CD4-positive, CD25-positive, alpha-beta regulatory T cell (primary cell): ENCODE results near the gene C21orf91. TPM values are rescaled to one million over a fixed set of nuclear protein-coding genes. Genes with fewer than 3 reads are reported as not detected.

Experiments
- ATAC-seq, 2 donors: fragments of 150-1000 bp; cut with Tn5 transposase; one replicate each; pipeline ENCODE4 v1.10.0; 2021; ENCODE audit warnings: low read depth in 2 of 2, moderate number of reproducible peaks in 2 of 2, moderate library complexity in 1 of 2
- DNase-seq, 3 donors: peaks; one replicate each; pipeline versions ENCODE4 v3.0.0 to v3.0.0-alpha.2; 2012 to 2022; ENCODE audit warnings: mixed read lengths in 1 of 3
- H3K27ac ChIP-seq: one replicate; pipeline ENCODE4 v1.7.0; 2013; ENCODE audit warnings: mild to moderate bottlenecking, low read length; ENCODE audit not compliant: insufficient read depth, poor library complexity, severe bottlenecking
- H3K27me3 ChIP-seq: one replicate; pipeline ENCODE4 v1.7.0; 2013; ENCODE audit warnings: low read length; ENCODE audit not compliant: control insufficient read depth, insufficient read depth
- H3K36me3 ChIP-seq: one replicate; pipeline ENCODE4 v1.7.0; 2013; ENCODE audit warnings: mild to moderate bottlenecking, low read length, moderate library complexity; ENCODE audit not compliant: control insufficient read depth, insufficient read depth
- H3K4me1 ChIP-seq: 2 replicates; pipeline ENCODE4 v1.7.0; 2013; ENCODE audit warnings: mild to moderate bottlenecking, low read length; ENCODE audit not compliant: insufficient read depth, control insufficient read depth, poor library complexity, severe bottlenecking
- H3K4me3 ChIP-seq: one replicate; pipeline ENCODE4 v1.7.0; 2013; ENCODE audit warnings: low read depth, mild to moderate bottlenecking, low read length, moderate library complexity
- H3K9me3 ChIP-seq, 2 experiments: 1 replicate in 1 of 2; 2 replicates in 1 of 2; pipeline ENCODE4 v1.7.0; 2013; ENCODE audit warnings: low read length in 2 of 2, mild to moderate bottlenecking in 1 of 2, moderate library complexity in 1 of 2; ENCODE audit not compliant: control insufficient read depth in 2 of 2
- H3K27ac Mint-ChIP-seq, 3 donors: one replicate each; pipeline ENCODE4 v1.8.0; 2020 to 2022; ENCODE audit warnings: mild to moderate bottlenecking in 3 of 3, mixed read lengths in 3 of 3, moderate library complexity in 2 of 3
- H3K27me3 Mint-ChIP-seq: one replicate; pipeline ENCODE4 v1.8.0; 2022; ENCODE audit warnings: mild to moderate bottlenecking, mixed read lengths
- H3K36me3 Mint-ChIP-seq: one replicate; pipeline ENCODE4 v1.8.0; 2020; ENCODE audit warnings: mixed read lengths
- H3K4me1 Mint-ChIP-seq, 4 donors: one replicate each; pipeline ENCODE4 v1.8.0; 2020 to 2022; ENCODE audit warnings: mixed read lengths in 4 of 4, mild to moderate bottlenecking in 1 of 4
- H3K4me3 Mint-ChIP-seq, 4 donors: one replicate each; pipeline ENCODE4 v1.8.0; 2020 to 2022; ENCODE audit warnings: mild to moderate bottlenecking in 4 of 4, mixed read lengths in 4 of 4, moderate library complexity in 3 of 4
- H3K9me3 Mint-ChIP-seq, 7 donors: one replicate each; pipeline ENCODE4 v1.8.0; 2020 to 2022; ENCODE audit warnings: mixed read lengths in 7 of 7, mild to moderate bottlenecking in 3 of 7, moderate library complexity in 2 of 7
- polyA plus RNA-seq, 4 donors: library from polyadenylated mRNA; unstranded; fragments of 300-500 nt; fragmentation: Illumina TruSeq; gene quantifications; one replicate each; pipeline ENCODE4 v1.2.3, GENCODE V29; 2021
- total RNA-seq: library from RNA; stranded (reverse); gene quantifications from one replicate; pipeline ENCODE4 v1.2.3, GENCODE V29; 2022

C21orf91 gene
- total and polyA plus RNA-seq, 5 donors from 2014 or later, result 59.3 to 74.6 (median 67.8) TPM

DNA sequence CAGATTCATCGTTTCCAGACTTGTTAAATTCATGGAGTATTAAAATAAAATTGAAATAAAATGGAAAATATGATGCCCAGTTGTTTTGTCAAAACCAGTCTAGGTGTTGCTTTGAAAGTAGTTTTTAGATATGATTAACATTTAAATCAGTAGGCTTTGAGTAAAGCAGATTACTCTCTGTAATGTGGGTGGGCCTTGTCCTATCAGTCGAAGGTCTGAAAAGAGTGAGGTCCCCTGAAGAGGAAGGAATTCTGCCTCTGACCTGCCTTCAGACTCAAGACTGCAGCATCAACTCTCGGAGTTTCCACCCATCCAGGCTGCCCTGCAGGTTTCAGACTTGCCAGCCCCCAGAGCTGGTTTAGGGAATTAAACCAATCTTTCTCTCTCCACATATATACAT lies 36.2 kb downstream of the C21orf91 start:
- H3K27ac ChIP-seq, result peak overlapping the region; percentile 86
- Mint-ChIP-seq H3K4me1 (peaks cover 53 to 91% (median 76%) of the 10 kb centered on the region in 4 donors), H3K9me3 (peaks cover 0 to 2% (median 0%) of the 10 kb centered on the region in 7 donors), H3K36me3 (peaks cover 23% of the 10 kb centered on the region), H3K27me3 (no peaks in the 10 kb centered on the region), H3K4me3 (peak overlapping the region in 3 of 4 donors; percentile 81 to 86 (median 84)), H3K27ac (peak overlapping the region; percentile 93 to 97 (median 95))
- no peaks in the 10 kb centered on the region for H3K27me3 ChIP-seq
- DNase-seq (no peak), ATAC-seq (no peak)
- peak overlapping the region; percentile 89 for H3K4me3 ChIP-seq
- peaks cover 80% of the 10 kb centered on the region for H3K4me1 ChIP-seq
- peaks cover 5% of the 10 kb centered on the region for H3K36me3 ChIP-seq
- H3K9me3 ChIP-seq, result no peaks in the 10 kb centered on the region

DNA sequence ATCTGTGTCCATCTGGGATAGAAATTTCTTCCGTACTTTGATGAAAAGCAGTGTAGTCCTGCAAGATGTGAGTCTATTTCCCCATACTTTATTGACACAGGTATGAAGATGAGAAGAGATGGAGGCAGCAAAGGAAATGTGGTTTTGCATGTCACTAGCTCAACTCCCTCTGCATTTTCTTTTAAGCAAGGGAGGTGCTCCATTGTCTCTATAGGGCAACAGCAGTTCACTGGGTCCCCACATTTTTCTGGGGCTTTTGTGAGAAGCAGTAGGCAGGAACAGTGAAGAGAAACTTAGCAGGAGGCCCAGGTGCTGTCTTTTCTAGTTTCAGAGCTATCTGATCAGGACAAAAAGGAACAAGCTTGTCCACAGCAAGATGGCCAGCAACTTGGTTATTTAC lies 37.1 kb downstream of the C21orf91 start:
- Mint-ChIP-seq H3K27me3 (no peaks in the 10 kb centered on the region), H3K36me3 (peaks cover 19% of the 10 kb centered on the region), H3K4me1 (peaks cover 43 to 91% (median 72%) of the 10 kb centered on the region in 4 donors), H3K9me3 (peaks cover 0 to 2% (median 0%) of the 10 kb centered on the region in 7 donors), H3K4me3 (peak overlapping the region; percentile 72 to 80 (median 74)), H3K27ac (peak overlapping the region; percentile 93 to 95 (median 95))
- H3K36me3 ChIP-seq, result peaks cover 5% of the 10 kb centered on the region
- no peaks in the 10 kb centered on the region for H3K9me3 ChIP-seq
- peak overlapping the region; percentile 86 for H3K27ac ChIP-seq
- ATAC-seq (peak in 1 of 2 donors; percentile 28), DNase-seq (peak in 2 of 3 donors; percentile 65 to 66)
- H3K4me1 ChIP-seq, result peaks cover 76% of the 10 kb centered on the region
- no peaks in the 10 kb centered on the region for H3K27me3 ChIP-seq
- H3K4me3 ChIP-seq, result peak overlapping the region; percentile 72

DNA sequence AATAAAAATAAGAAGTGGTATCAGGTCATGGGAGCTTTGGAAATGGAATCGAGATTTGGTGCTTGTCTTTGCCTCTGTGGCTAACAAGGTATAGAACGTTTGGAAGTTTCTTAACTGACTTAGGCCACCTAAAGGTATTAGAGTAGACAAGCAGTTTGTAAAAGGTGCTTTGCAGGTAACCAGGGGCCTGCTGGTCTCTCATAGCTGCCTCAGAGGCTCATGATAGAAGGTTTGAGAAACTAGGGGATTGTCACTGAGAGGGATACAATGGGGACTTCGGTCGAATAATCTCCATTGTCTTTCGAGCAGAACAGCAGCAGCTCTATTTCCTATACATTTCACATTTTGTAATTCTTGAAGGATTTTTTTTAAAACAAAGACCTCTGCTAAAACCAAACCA lies 37.6 kb downstream of the C21orf91 start:
- ATAC-seq (no peak), DNase-seq (no peak)
- H3K4me1 ChIP-seq, result peaks cover 75% of the 10 kb centered on the region
- Mint-ChIP-seq H3K27ac (peak overlapping the region; percentile 93 to 95 (median 95)), H3K4me1 (peaks cover 38 to 91% (median 70%) of the 10 kb centered on the region in 4 donors), H3K9me3 (peaks cover 0 to 2% (median 0%) of the 10 kb centered on the region in 7 donors), H3K36me3 (peaks cover 14% of the 10 kb centered on the region), H3K27me3 (no peaks in the 10 kb centered on the region), H3K4me3 (peak overlapping the region; percentile 73 to 80 (median 78))
- no peaks in the 10 kb centered on the region for H3K9me3 ChIP-seq
- peak overlapping the region; percentile 72 for H3K4me3 ChIP-seq
- peak overlapping the region; percentile 86 for H3K27ac ChIP-seq
- H3K36me3 ChIP-seq, result peaks cover 5% of the 10 kb centered on the region
- H3K27me3 ChIP-seq, result no peaks in the 10 kb centered on the region

DNA sequence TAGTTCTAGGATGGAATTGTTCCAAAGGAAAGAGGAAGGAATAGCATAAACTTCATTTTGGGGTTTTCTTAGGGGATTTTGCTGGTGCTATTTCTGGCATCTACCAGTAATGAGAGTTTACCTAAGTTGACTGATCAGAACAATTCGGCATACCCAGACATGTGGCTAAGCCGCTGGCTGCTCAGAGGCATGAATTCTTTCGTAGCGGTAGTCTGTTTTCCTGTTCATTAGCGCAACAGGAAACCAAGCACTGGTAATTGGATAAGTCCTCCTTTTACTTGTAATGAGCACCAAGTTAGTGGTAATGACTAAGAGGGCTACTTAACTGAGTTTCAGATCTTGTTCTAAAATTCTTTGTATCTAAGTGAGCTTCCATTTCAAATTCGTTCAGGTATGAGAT lies 38.6 kb downstream of the C21orf91 start:
- H3K4me3 Mint-ChIP-seq, result peak overlapping the region; percentile 73 to 80 (median 78)
- Histone ChIP-seq H3K36me3 (peaks cover 2% of the 10 kb centered on the region), H3K27me3 (no peaks in the 10 kb centered on the region), H3K27ac (peak overlapping the region; percentile 86), H3K4me1 (peaks cover 78% of the 10 kb centered on the region), H3K4me3 (peak overlapping the region; percentile 72), H3K9me3 (no peaks in the 10 kb centered on the region)
- peak overlapping the region; percentile 93 to 95 (median 95) for H3K27ac Mint-ChIP-seq
- no peaks in the 10 kb centered on the region for H3K27me3 Mint-ChIP-seq
- H3K9me3 Mint-ChIP-seq, result peaks cover 0 to 2% (median 0%) of the 10 kb centered on the region in 7 donors
- ATAC-seq (peak; percentile 54 to 64), DNase-seq (peak; percentile 32 to 81 (median 65))
- peaks cover 7% of the 10 kb centered on the region for H3K36me3 Mint-ChIP-seq
- peaks cover 46 to 91% (median 74%) of the 10 kb centered on the region in 4 donors for H3K4me1 Mint-ChIP-seq

DNA sequence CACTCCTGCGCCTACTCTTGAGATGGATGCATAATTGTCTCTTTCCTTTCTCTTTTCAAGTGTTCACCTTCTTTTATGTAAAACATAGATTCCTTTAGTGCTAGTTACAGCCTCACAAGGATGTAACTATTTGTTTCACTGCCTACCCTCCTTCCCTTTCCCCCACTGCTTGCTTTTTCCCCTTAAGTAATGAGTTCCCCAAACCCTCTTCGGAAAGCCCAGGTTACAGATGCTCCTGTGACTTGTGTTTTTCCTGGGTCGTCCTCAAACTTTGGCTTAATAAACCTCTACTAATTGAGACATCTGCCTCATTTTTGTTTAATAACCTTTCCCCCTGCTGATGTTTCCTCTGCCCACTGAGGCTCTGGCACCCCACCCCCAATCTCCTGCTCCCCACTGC lies 39.2 kb downstream of the C21orf91 start:
- Mint-ChIP-seq H3K27ac (peak overlapping the region; percentile 93 to 95 (median 95)), H3K9me3 (peaks cover 0 to 4% (median 0%) of the 10 kb centered on the region in 7 donors), H3K4me3 (peak overlapping the region; percentile 56 to 80 (median 74)), H3K36me3 (peaks cover 3% of the 10 kb centered on the region), H3K27me3 (no peaks in the 10 kb centered on the region), H3K4me1 (peaks cover 49 to 91% (median 72%) of the 10 kb centered on the region in 4 donors)
- DNase-seq (no peak), ATAC-seq (no peak)
- H3K27ac ChIP-seq, result peak overlapping the region; percentile 86
- H3K27me3 ChIP-seq, result no peaks in the 10 kb centered on the region
- no peaks in the 10 kb centered on the region for H3K9me3 ChIP-seq
- no peaks in the 10 kb centered on the region for H3K36me3 ChIP-seq
- H3K4me3 ChIP-seq, result peak overlapping the region; percentile 72
- H3K4me1 ChIP-seq, result peaks cover 79% of the 10 kb centered on the region

DNA sequence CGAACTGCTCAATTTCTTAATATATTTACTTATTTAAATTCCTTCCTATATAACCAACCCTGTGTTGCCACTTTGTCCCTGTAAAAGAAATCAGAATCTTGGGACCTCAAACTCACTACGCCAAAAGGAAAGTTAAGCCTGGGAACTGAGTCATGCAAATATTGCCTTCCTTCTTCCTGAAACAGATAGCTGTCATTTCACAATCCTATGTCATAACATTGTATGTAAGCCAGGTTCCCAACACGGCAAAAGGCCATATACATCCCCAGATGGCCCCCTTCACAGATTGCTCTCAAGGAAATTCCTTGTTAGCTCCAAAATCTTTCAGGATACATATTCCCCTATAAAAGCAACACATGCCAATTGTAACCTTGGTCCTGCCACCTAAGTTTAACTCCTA lies 39.7 kb downstream of the C21orf91 start:
- H3K27me3 ChIP-seq, result no peaks in the 10 kb centered on the region
- Mint-ChIP-seq H3K4me3 (peak overlapping the region in 1 of 4 donors; percentile 56), H3K9me3 (peaks cover 0 to 4% (median under 1%) of the 10 kb centered on the region in 7 donors), H3K27ac (peak overlapping the region; percentile 93 to 95 (median 95)), H3K4me1 (peaks cover 46 to 91% (median 69%) of the 10 kb centered on the region in 4 donors), H3K27me3 (no peaks in the 10 kb centered on the region), H3K36me3 (peaks cover 1% of the 10 kb centered on the region)
- DNase-seq (no peak), ATAC-seq (no peak)
- no peaks in the 10 kb centered on the region for H3K9me3 ChIP-seq
- H3K27ac ChIP-seq, result peak overlapping the region; percentile 86
- H3K36me3 ChIP-seq, result no peaks in the 10 kb centered on the region
- H3K4me1 ChIP-seq, result peaks cover 78% of the 10 kb centered on the region
- peak overlapping the region; percentile 72 for H3K4me3 ChIP-seq

DNA sequence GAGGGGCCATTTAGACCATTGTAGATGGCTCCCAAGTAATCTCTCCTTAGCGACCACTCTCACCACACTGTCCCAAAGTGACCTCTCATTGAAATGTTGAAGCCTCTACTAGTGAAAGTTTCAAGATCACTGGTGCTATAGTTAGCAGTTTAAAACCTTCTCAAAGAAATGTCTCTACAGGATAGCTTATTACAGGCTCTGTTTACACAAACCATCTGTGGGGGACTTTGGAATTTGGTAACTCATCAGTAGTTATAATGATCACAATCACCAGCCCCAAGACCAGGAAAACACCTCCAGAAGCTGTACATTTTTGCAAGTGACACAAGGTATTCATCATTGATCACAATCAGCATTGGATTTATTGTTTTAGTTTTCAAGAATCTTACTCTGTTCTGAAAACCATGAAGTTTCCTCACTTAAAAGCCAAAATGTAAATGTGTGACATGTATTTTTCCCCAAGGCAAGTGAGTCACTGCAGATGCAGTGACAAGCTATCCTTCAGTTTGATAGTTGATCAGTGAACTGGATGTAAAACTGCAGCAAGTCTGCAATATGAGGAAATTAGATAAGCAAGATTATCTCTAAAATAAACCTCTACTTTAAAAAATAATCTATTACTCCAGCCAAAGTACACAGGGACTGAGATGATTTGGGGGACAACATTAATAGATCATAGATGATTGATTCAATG lies 41.9 kb downstream of the C21orf91 start:
- Mint-ChIP-seq H3K9me3 (peaks cover 0 to 19% (median 6%) of the 10 kb centered on the region in 7 donors), H3K4me1 (peaks cover 33 to 70% (median 54%) of the 10 kb centered on the region in 4 donors), H3K36me3 (peaks cover 6% of the 10 kb centered on the region), H3K27ac (peak overlapping the region; percentile 27 to 75 (median 64)), H3K4me3 (peak overlapping the region in 2 of 4 donors; percentile 15 to 34), H3K27me3 (no peaks in the 10 kb centered on the region)
- Histone ChIP-seq H3K27ac (peak overlapping the region; percentile 84), H3K36me3 (no peaks in the 10 kb centered on the region), H3K4me1 (peaks cover 55% of the 10 kb centered on the region), H3K9me3 (no peaks in the 10 kb centered on the region), H3K27me3 (no peaks in the 10 kb centered on the region), H3K4me3 (no peak overlapping the region)
- DNase-seq, result no peak
- ATAC-seq, result no peak
